ENCODE measurements around the gene RPUSD1.

DNA sequence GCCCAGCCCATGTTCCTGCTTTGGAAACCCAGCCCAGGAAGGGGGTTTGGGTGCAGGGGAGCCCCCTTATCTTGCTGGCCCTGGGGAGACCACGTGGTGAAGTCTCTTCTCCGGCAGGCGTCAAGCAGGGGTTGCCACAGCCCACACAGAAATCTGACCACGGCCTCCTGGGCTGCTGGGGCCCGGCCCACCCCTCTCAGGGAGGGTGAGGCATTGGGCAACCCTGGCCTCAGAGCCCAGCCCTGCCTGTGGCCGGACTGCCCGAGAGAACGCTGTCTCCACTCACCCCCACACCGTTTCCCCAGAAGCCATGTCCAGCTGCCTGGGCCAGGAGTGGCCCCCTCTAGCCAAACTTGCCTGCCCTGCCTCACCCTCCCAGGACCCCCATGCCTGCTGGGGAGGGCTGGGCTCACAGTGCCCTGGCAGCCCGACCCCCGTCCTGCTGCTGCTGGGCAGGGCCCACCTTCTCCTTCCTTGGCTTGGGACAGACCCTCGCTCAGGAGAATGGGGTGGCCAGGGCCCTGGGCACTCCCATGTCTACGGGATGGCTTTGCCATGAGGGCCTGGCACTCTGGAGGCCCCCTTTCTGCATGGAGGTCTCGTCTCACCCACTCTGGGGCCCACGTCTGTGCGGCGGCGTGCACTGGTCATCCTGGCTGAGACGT is 6.7 kb downstream of the RPUSD1 start:
- TF ChIP-seq CTCF (CRISPR knock-in tag; IDR thresholded peaks at IDR 0.05) = no peak
- no peak for TF ChIP-seq EP300 (IDR thresholded peaks at IDR 0.05; ENCODE audit: low read depth in 2 of 2, low read length in 2 of 2)
- TF ChIP-seq EP300 (CRISPR knock-in tag; IDR thresholded peaks at IDR 0.05; ENCODE audit: borderline replicate concordance) = no peak
- no peak for TF ChIP-seq PTBP1 (IDR thresholded peaks at IDR 0.05; ENCODE audit: low read depth, low read length, poor library complexity, severe bottlenecking)
- TF ChIP-seq SALL1 (CRISPR knock-in tag; IDR thresholded peaks at IDR 0.05) = no peak
- no peak for TF ChIP-seq GATAD2A (CRISPR knock-in tag; IDR thresholded peaks at IDR 0.05)
- TF ChIP-seq SMARCE1 (IDR thresholded peaks at IDR 0.05; ENCODE audit: borderline replicate concordance) = no peak
- no peak for TF ChIP-seq FIP1L1 (IDR thresholded peaks at IDR 0.05; ENCODE audit: borderline replicate concordance, insufficient read depth, low read depth, low read length)
- no peak for TF ChIP-seq EZH2 (conservative IDR thresholded peaks at IDR 0.05; ENCODE audit: low read depth, low read length)
- TF ChIP-seq SUZ12 (IDR thresholded peaks at IDR 0.05; ENCODE audit: low read depth, low read length) = no peak
- TF ChIP-seq, protein P1, sequence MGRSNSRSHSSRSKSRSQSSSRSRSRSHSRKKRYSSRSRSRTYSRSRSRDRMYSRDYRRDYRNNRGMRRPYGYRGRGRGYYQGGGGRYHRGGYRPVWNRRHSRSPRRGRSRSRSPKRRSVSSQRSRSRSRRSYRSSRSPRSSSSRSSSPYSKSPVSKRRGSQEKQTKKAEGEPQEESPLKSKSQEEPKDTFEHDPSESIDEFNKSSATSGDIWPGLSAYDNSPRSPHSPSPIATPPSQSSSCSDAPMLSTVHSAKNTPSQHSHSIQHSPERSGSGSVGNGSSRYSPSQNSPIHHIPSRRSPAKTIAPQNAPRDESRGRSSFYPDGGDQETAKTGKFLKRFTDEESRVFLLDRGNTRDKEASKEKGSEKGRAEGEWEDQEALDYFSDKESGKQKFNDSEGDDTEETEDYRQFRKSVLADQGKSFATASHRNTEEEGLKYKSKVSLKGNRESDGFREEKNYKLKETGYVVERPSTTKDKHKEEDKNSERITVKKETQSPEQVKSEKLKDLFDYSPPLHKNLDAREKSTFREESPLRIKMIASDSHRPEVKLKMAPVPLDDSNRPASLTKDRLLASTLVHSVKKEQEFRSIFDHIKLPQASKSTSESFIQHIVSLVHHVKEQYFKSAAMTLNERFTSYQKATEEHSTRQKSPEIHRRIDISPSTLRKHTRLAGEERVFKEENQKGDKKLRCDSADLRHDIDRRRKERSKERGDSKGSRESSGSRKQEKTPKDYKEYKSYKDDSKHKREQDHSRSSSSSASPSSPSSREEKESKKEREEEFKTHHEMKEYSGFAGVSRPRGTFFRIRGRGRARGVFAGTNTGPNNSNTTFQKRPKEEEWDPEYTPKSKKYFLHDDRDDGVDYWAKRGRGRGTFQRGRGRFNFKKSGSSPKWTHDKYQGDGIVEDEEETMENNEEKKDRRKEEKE (IDR thresholded peaks at IDR 0.05) = no peak
- no peak for TF ChIP-seq ZBTB39 (CRISPR knock-in tag; IDR thresholded peaks at IDR 0.05)
- TF ChIP-seq MAX (IDR thresholded peaks at IDR 0.05) = no peak
